Esophagus muscularis mucosa (tissue), 3 donors: ENCODE data around the gene TMEM121B.

Source experiments
- POLR2AphosphoS5 ChIP-seq, 2 donors: sonication (generic); formaldehyde crosslinking; IDR thresholded peaks; one replicate each; pipeline ENCODE4 v1.6.1; 2017; ENCODE audit warnings: antibody characterized with exemption in 2 of 2
- TF ChIP-seq, protein P1 (sequence below), 3 experiments: fragments of 200-600 bp in 2 of 3; fragments of 450-650 bp in 1 of 3; sonication (generic) in 2 of 3; IDR thresholded peaks; one replicate each; pipeline ENCODE4 v1.5.1; 2017 to 2019; ENCODE audit warnings: antibody characterized with exemption in 3 of 3, mild to moderate bottlenecking in 2 of 3, moderate library complexity in 1 of 3

DNA sequence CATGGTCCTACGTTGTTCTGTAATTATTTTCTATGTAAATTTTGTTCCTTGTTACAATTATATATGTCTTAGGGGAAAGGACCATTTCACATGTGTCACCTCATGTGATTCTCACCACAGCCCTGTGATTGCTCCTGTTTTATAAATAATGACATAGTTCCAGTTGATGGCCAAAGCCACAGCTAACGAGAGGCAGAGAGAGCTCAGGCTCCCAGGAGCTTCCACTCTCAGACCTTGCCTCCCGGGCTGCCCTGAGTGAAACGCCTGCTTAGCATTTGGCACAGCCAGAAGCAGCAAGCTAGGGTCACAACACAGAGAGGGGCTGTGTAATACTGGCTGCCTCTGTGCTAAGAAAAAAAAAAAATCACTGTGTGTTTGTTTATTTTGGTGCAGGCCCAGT is 5.9 kb downstream of the TMEM121B start:
- TF ChIP-seq, protein P1, sequence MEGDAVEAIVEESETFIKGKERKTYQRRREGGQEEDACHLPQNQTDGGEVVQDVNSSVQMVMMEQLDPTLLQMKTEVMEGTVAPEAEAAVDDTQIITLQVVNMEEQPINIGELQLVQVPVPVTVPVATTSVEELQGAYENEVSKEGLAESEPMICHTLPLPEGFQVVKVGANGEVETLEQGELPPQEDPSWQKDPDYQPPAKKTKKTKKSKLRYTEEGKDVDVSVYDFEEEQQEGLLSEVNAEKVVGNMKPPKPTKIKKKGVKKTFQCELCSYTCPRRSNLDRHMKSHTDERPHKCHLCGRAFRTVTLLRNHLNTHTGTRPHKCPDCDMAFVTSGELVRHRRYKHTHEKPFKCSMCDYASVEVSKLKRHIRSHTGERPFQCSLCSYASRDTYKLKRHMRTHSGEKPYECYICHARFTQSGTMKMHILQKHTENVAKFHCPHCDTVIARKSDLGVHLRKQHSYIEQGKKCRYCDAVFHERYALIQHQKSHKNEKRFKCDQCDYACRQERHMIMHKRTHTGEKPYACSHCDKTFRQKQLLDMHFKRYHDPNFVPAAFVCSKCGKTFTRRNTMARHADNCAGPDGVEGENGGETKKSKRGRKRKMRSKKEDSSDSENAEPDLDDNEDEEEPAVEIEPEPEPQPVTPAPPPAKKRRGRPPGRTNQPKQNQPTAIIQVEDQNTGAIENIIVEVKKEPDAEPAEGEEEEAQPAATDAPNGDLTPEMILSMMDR (IDR thresholded peaks at IDR 0.05) = no peak
- TF ChIP-seq POLR2AphosphoS5 (IDR thresholded peaks at IDR 0.05) = no peak
